ENCODE measurements around the gene ZNF595.
"Not testable (repeated sequence)": the region's sequence is repeated elsewhere in the genome, so short reads cannot be mapped to it uniquely, and the experiment has no call there.

Gene ZNF595

GRCh38 chr4:114149-114548 lies 61.0 kb downstream of the ZNF595 start:
- no peak overlapping the region for H3K27ac ChIP-seq (ENCODE audit: poor library complexity, severe bottlenecking)
- H3K27me3 ChIP-seq (ENCODE audit: insufficient read depth, poor library complexity, severe bottlenecking), result no peaks in the 10 kb centered on the region
- TF ChIP-seq CTCF (IDR thresholded peaks at IDR 0.05; ENCODE audit: poor library complexity, severe bottlenecking), result no peak
- no peaks in the 10 kb centered on the region for H3K9me3 ChIP-seq (ENCODE audit: severe bottlenecking)
- ATAC-seq (ENCODE audit: low read depth) (no peak), DNase-seq (ENCODE audit: low spot score) (no peak)
- H3K36me3 ChIP-seq (ENCODE audit: low read depth), result no peaks in the 10 kb centered on the region
- no peak overlapping the region for H3K4me3 ChIP-seq (ENCODE audit: severe bottlenecking)
- no peaks in the 10 kb centered on the region for H3K4me1 ChIP-seq (ENCODE audit: insufficient read depth, poor library complexity, severe bottlenecking)

- Histone ChIP-seq H3K27ac (ENCODE audit: poor library complexity, severe bottlenecking) (no peak overlapping the region), H3K36me3 (ENCODE audit: low read depth) (no peaks in the 10 kb centered on the region), H3K27me3 (ENCODE audit: insufficient read depth, poor library complexity, severe bottlenecking) (no peaks in the 10 kb centered on the region), H3K4me3 (ENCODE audit: severe bottlenecking) (no peak overlapping the region), H3K4me1 (ENCODE audit: insufficient read depth, poor library complexity, severe bottlenecking) (no peaks in the 10 kb centered on the region), H3K9me3 (ENCODE audit: severe bottlenecking) (no peaks in the 10 kb centered on the region)
- TF ChIP-seq CTCF (IDR thresholded peaks at IDR 0.05; ENCODE audit: poor library complexity, severe bottlenecking), result no peak
- no peak for DNase-seq (ENCODE audit: low spot score)
- no peak for ATAC-seq (ENCODE audit: low read depth)
Measured at GRCh38 chr4:116499-116898, 63.4 kb downstream of the ZNF595 start.

GRCh38 chr4:120616-121015 lies 67.5 kb downstream of the ZNF595 start:
- ATAC-seq (ENCODE audit: low read depth) (no peak), DNase-seq (ENCODE audit: low spot score) (no peak)
- no peak for TF ChIP-seq CTCF (IDR thresholded peaks at IDR 0.05; ENCODE audit: poor library complexity, severe bottlenecking)
- H3K27ac ChIP-seq (ENCODE audit: poor library complexity, severe bottlenecking), result no peak overlapping the region
- H3K4me1 ChIP-seq (ENCODE audit: insufficient read depth, poor library complexity, severe bottlenecking), result no peaks in the 10 kb centered on the region
- H3K36me3 ChIP-seq (ENCODE audit: low read depth), result peaks cover under 1% of the 10 kb centered on the region
- H3K27me3 ChIP-seq (ENCODE audit: insufficient read depth, poor library complexity, severe bottlenecking), result no peaks in the 10 kb centered on the region
- no peak overlapping the region for H3K4me3 ChIP-seq (ENCODE audit: severe bottlenecking)
- H3K9me3 ChIP-seq (ENCODE audit: severe bottlenecking), result peaks cover 7% of the 10 kb centered on the region

GRCh38 chr4:121408-122084 lies 68.4 kb downstream of the ZNF595 start:
- DNase-seq (ENCODE audit: low spot score) (no peak), ATAC-seq (ENCODE audit: low read depth) (no peak)
- H3K9me3 ChIP-seq (ENCODE audit: severe bottlenecking), result peaks cover 13% of the 10 kb centered on the region
- H3K27me3 ChIP-seq (ENCODE audit: insufficient read depth, poor library complexity, severe bottlenecking), result no peaks in the 10 kb centered on the region
- no peak overlapping the region for H3K27ac ChIP-seq (ENCODE audit: poor library complexity, severe bottlenecking)
- no peaks in the 10 kb centered on the region for H3K4me1 ChIP-seq (ENCODE audit: insufficient read depth, poor library complexity, severe bottlenecking)
- H3K36me3 ChIP-seq (ENCODE audit: low read depth), result peaks cover 10% of the 10 kb centered on the region
- no peak overlapping the region for H3K4me3 ChIP-seq (ENCODE audit: severe bottlenecking)
- no peak for TF ChIP-seq CTCF (IDR thresholded peaks at IDR 0.05; ENCODE audit: poor library complexity, severe bottlenecking)

- DNase-seq (ENCODE audit: low spot score); ATAC-seq (ENCODE audit: low read depth); H3K27me3 ChIP-seq (ENCODE audit: insufficient read depth, poor library complexity, severe bottlenecking); H3K4me1 ChIP-seq (ENCODE audit: insufficient read depth, poor library complexity, severe bottlenecking): not testable (repeated sequence)
- H3K9me3 ChIP-seq (ENCODE audit: severe bottlenecking), result peaks cover 13% of the 10 kb centered on the region
- peak overlapping the region; percentile 75 for H3K27ac ChIP-seq (ENCODE audit: poor library complexity, severe bottlenecking)
- peaks cover 14% of the 10 kb centered on the region for H3K36me3 ChIP-seq (ENCODE audit: low read depth)
- H3K4me3 ChIP-seq (ENCODE audit: severe bottlenecking), result peak overlapping the region; percentile 57
Measured at GRCh38 chr4:123922-124274, 70.8 kb downstream of the ZNF595 start.
